SU-DHL-6 (cell line): ENCODE measurements around the gene HSF2BP.
"Not testable (repeated sequence)": the region's sequence is repeated elsewhere in the genome, so short reads cannot be mapped to it uniquely, and the experiment has no call there.

ENCODE experiments used
- CTCF ChIP-seq: fragments of 200-600 bp; sonication (generic); IDR thresholded peaks from one replicate; pipeline ENCODE4 v1.5.1; 2017; ENCODE audit warnings: antibody characterized with exemption, mild to moderate bottlenecking, low read length, moderate library complexity; ENCODE audit not compliant: insufficient read depth, poor library complexity, severe bottlenecking
- EZH2phosphoT487 ChIP-seq: fragments of 200-600 bp; sonication (generic), shearing (Covaris generic); conservative IDR thresholded peaks from 2 replicates; pipeline ENCODE4 v1.6.1; 2018; ENCODE audit warnings: mild to moderate bottlenecking, antibody characterized with exemption, low read length, moderate library complexity, mixed read lengths

GRCh38 chr21:43570195-43570594, 89.1 kb downstream of the HSF2BP start:
- TF ChIP-seq CTCF, EZH2phosphoT487: not testable (repeated sequence)
